GM12891 (cell line): ENCODE data around the gene WHRN.

Experiments used
- POLR2A ChIP-seq: IDR thresholded peaks from 2 replicates; pipeline ENCODE4 v1.6.1; 2011; ENCODE audit warnings: low read depth, low read length, control low read depth
- POLR2AphosphoS5 ChIP-seq: IDR thresholded peaks from 2 replicates; pipeline ENCODE4 v1.6.1; 2011; ENCODE audit warnings: low read depth, low read length, control low read depth
- TAF1 ChIP-seq: IDR thresholded peaks from 2 replicates; pipeline ENCODE4 v1.6.1; 2011; ENCODE audit warnings: low read depth, low read length, control low read depth

DNA sequence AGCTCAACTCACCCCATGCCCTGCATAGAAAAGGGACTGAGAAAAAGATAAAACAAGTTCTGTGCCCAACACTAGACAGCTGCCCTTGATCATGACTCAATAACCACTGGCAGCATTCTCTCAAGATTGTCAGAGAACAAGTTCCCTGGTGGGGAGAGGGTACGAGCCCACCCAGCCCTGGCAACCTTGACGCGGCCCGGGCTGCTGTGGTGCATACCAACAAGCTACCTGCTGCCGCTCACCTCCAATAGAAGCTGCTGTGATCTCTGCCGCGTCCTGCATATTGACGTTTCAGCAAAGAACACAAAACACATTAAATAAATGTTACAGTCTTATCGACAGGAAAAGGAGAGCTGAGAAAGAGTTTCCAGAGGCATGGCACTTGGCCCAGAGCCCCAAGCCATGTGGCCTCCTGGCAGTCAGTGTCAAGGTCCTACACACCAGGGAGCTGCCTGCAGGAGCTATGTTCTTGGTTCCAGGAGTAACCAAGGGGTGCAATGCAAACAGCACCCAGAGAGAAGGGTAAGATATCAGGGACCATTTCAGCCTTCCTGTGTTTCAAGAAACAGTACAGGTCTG, 28.3 kb downstream of the WHRN start:
- TF ChIP-seq TAF1: no peak
- no peak for TF ChIP-seq POLR2AphosphoS5
- TF ChIP-seq POLR2A: no peak
